Esophagus squamous epithelium (tissue), 5 donors: ENCODE results near the gene SPATA19. TPM values are rescaled to one million over a fixed set of nuclear protein-coding genes. Genes with fewer than 3 reads are reported as not detected.

Source experiments
- DNase-seq: peaks from one replicate; lab custom pipeline; 2025; lab: John Stamatoyannopoulos, UW
- H3K27ac ChIP-seq, 4 donors: fragments of 200-600 bp; sonication (generic); one replicate each; pipeline ENCODE4 v1.5.1; 2016 to 2019; ENCODE audit warnings: mild to moderate bottlenecking in 1 of 4
- H3K27me3 ChIP-seq, 4 donors: fragments of 200-600 bp; sonication (generic); 1 replicate in 3 of 4; 2 replicates in 1 of 4; pipeline versions ENCODE4 v1.5.1 to v1.6.0; 2017 to 2021; ENCODE audit warnings: antibody characterized with exemption in 1 of 4
- H3K36me3 ChIP-seq, 3 donors: fragments of 200-600 bp; sonication (generic); one replicate each; pipeline ENCODE4 v1.5.1; 2016 to 2019
- H3K4me1 ChIP-seq, 3 donors: fragments of 200-600 bp; sonication (generic); one replicate each; pipeline ENCODE4 v1.5.1; 2017 to 2019
- H3K4me3 ChIP-seq, 4 donors: fragments of 200-600 bp; sonication (generic); 1 replicate in 3 of 4; 2 replicates in 1 of 4; pipeline ENCODE4 v1.5.1; 2016 to 2019; ENCODE audit warnings: mild to moderate bottlenecking in 2 of 4, moderate library complexity in 1 of 4
- H3K9me3 ChIP-seq, 3 donors: fragments of 200-600 bp; sonication (generic); one replicate each; pipeline ENCODE4 v1.5.1; 2016 to 2019
- CTCF ChIP-seq, 6 experiments: fragments of 450-650 bp in 4 of 6; fragments of 200-600 bp in 2 of 6; sonication (generic) in 2 of 6; IDR thresholded peaks; one replicate each; pipeline ENCODE4 v1.5.1; 2016 to 2019; ENCODE audit warnings: antibody characterized with exemption in 6 of 6, mild to moderate bottlenecking in 4 of 6, moderate library complexity in 4 of 6
- POLR2A ChIP-seq, 4 donors: fragments of 450-650 bp; IDR thresholded peaks; one replicate each; pipeline ENCODE4 v1.6.1; 2017; ENCODE audit warnings: antibody characterized with exemption in 4 of 4, mild to moderate bottlenecking in 4 of 4, moderate library complexity in 3 of 4
- WGBS, 2 donors: methylation state at CpG; one replicate each; pipeline ENCODE4 v1.1.5; 2018; 5-methylcytosine and 5-hydroxymethylcytosine counted together
- intact Hi-C: fragments of 100-400 bp; cut with DNase I; formaldehyde crosslinking; loops from one replicate; pipeline ENCODE4 v1.15.0; 2022
- total RNA-seq, 4 donors: library from RNA; depleted of rRNA; stranded (reverse); fragments of >200 nt; gene quantifications; one replicate each; pipeline ENCODE4 v1.1.0, GENCODE V29; 2016
- donor health status: DM: yes; HTN: yes; CAD: no.

The SPATA19 gene
- total RNA-seq, 4 donors from 2014 or later: not detected

GRCh38 chr11:133833898-133834681 is 11.2 kb downstream of the SPATA19 start:
- peaks cover 0 to 10% (median 6%) of the 10 kb centered on the region in 3 donors for H3K9me3 ChIP-seq
- no peak overlapping the region for H3K27ac ChIP-seq
- TF ChIP-seq POLR2A (IDR thresholded peaks at IDR 0.05) (no peak), CTCF (IDR thresholded peaks at IDR 0.05) (no peak)
- intact Hi-C loops: loop anchor here (5.0 kb wide), 1 partner anchor 752 kb away; no protein-coding TSS in a partner anchor
- no peak overlapping the region for H3K4me3 ChIP-seq
- peaks cover 0 to 4% (median 0%) of the 10 kb centered on the region in 3 donors for H3K4me1 ChIP-seq
- 82 to 84% methylated on average over 11 of the region's 17 CpGs for WGBS, 2 donors
- DNase-seq: no peak
- H3K36me3 ChIP-seq: no peaks in the 10 kb centered on the region
- H3K27me3 ChIP-seq: peaks cover 0 to 27% (median 0%) of the 10 kb centered on the region in 4 donors

GRCh38 chr11:133832991-133833897 is 12.1 kb downstream of the SPATA19 start:
- intact Hi-C loops: loop anchor here (5.0 kb wide), 1 partner anchor 751 kb away; no protein-coding TSS in a partner anchor
- Histone ChIP-seq H3K9me3 (peaks cover 0 to 10% (median 6%) of the 10 kb centered on the region in 3 donors), H3K4me3 (no peak overlapping the region), H3K27ac (no peak overlapping the region), H3K4me1 (peaks cover 0 to 4% (median 0%) of the 10 kb centered on the region in 3 donors), H3K27me3 (peaks cover 0 to 27% (median 0%) of the 10 kb centered on the region in 4 donors), H3K36me3 (no peaks in the 10 kb centered on the region)
- no peak for TF ChIP-seq CTCF (IDR thresholded peaks at IDR 0.05)
- TF ChIP-seq POLR2A (IDR thresholded peaks at IDR 0.05): no peak
- WGBS, 2 donors: 60 to 72% methylated on average over 1 to 11 of the region's 86 CpGs
- DNase-seq: no peak

- intact Hi-C loops: loop anchor here (5.0 kb wide), 1 partner anchor 750 kb away; no protein-coding TSS in a partner anchor
- Histone ChIP-seq H3K9me3 (peaks cover 0 to 3% (median 0%) of the 10 kb centered on the region in 3 donors), H3K36me3 (no peaks in the 10 kb centered on the region), H3K4me3 (no peak overlapping the region), H3K27ac (no peak overlapping the region), H3K27me3 (peaks cover 0 to 25% (median 0%) of the 10 kb centered on the region in 4 donors), H3K4me1 (peaks cover 0 to 4% (median 0%) of the 10 kb centered on the region in 3 donors)
- no peak for DNase-seq
- TF ChIP-seq POLR2A (IDR thresholded peaks at IDR 0.05): no peak
- no peak for TF ChIP-seq CTCF (IDR thresholded peaks at IDR 0.05)
- WGBS, 2 donors: 78 to 85% methylated on average over 13 to 31 of the region's 53 CpGs
These were observed 13.0 kb downstream of the SPATA19 start for GRCh38 chr11:133832096-133832990.

GRCh38 chr11:133830931-133831907 is 14.1 kb downstream of the SPATA19 start:
- peaks cover 0 to 4% (median 0%) of the 10 kb centered on the region in 3 donors for H3K4me1 ChIP-seq
- no peaks in the 10 kb centered on the region for H3K36me3 ChIP-seq
- no peak overlapping the region for H3K4me3 ChIP-seq
- no peaks in the 10 kb centered on the region for H3K9me3 ChIP-seq
- no peak overlapping the region for H3K27ac ChIP-seq
- 71 to 91% methylated on average over 4 to 7 of the region's 8 CpGs for WGBS, 2 donors
- intact Hi-C loops: loop anchor here (5.0 kb wide), 1 partner anchor 749 kb away; no protein-coding TSS in a partner anchor
- peaks cover 0 to 15% (median 0%) of the 10 kb centered on the region in 4 donors for H3K27me3 ChIP-seq
- DNase-seq: no peak
- TF ChIP-seq POLR2A (IDR thresholded peaks at IDR 0.05): no peak
- TF ChIP-seq CTCF (IDR thresholded peaks at IDR 0.05): peak in 1 of 6 experiments; percentile 20
